NCI-H2107 treated with DMSO at 0.1 percent for 48 hours (cell line): ENCODE data around the gene SCIN.
"Not testable (repeated sequence)": the region's sequence is repeated elsewhere in the genome, so short reads cannot be mapped to it uniquely, and the experiment has no call there.

ENCODE experiments used
- DNase-seq: peaks from one replicate; lab custom pipeline; 2025; ENCODE audit not compliant: unreplicated experiment; lab: John Stamatoyannopoulos, UW

The SCIN gene

GRCh38 chr7:12646139-12646538 lies 75.6 kb downstream of the SCIN start:
- no peak for DNase-seq

- DNase-seq = no peak
These were observed 77.1 kb downstream of the SCIN start for GRCh38 chr7:12647364-12648219.

GRCh38 chr7:12648704-12649261 lies 78.3 kb downstream of the SCIN start:
- DNase-seq = no peak

GRCh38 chr7:12649348-12649747 lies 78.8 kb downstream of the SCIN start:
- DNase-seq = no peak

- DNase-seq = no peak
These were observed 79.6 kb downstream of the SCIN start for GRCh38 chr7:12650080-12650479.

- DNase-seq = no peak
These were observed 82.6 kb downstream of the SCIN start for GRCh38 chr7:12653110-12653509.

- DNase-seq = no peak
These were observed 83.0 kb downstream of the SCIN start for GRCh38 chr7:12653518-12653917.

- DNase-seq = no peak
These were observed 84.6 kb downstream of the SCIN start for GRCh38 chr7:12655161-12655560.

GRCh38 chr7:12660423-12660822 lies 89.9 kb downstream of the SCIN start:
- DNase-seq = not testable (repeated sequence)

GRCh38 chr7:12660986-12661385 lies 90.5 kb downstream of the SCIN start:
- not testable (repeated sequence) for DNase-seq

- DNase-seq = no peak
These were observed 91.1 kb downstream of the SCIN start for GRCh38 chr7:12661581-12661980.

- DNase-seq = no peak
These were observed 99.6 kb downstream of the SCIN start for GRCh38 chr7:12670000-12670729.

GRCh38 chr7:12670743-12671520 lies 100.4 kb downstream of the SCIN start:
- no peak for DNase-seq

- not testable (repeated sequence) for DNase-seq
These were observed 102.9 kb downstream of the SCIN start for GRCh38 chr7:12673436-12673835.

GRCh38 chr7:12674053-12674452 lies 103.5 kb downstream of the SCIN start:
- DNase-seq = no peak

GRCh38 chr7:12674861-12675260 lies 104.3 kb downstream of the SCIN start:
- no peak for DNase-seq

GRCh38 chr7:12683678-12684585 lies 113.4 kb downstream of the SCIN start:
- no peak for DNase-seq

- no peak for DNase-seq
These were observed 114.2 kb downstream of the SCIN start for GRCh38 chr7:12684733-12685132.

- DNase-seq = no peak
These were observed 115.0 kb downstream of the SCIN start for GRCh38 chr7:12685550-12685949.

- peak; percentile 88 for DNase-seq
These were observed 115.8 kb downstream of the SCIN start for GRCh38 chr7:12686234-12686890.
